Ovary (tissue), 9 donors: Measurements from ENCODE around the gene GMPR2. TPM values are rescaled to one million over a fixed set of nuclear protein-coding genes. Genes with fewer than 3 reads are reported as not detected.

Source experiments
- DNase-seq, 5 donors: peaks; one replicate each; pipeline ENCODE4 v3.0.0-alpha.2; 2019 to 2020
- H3K27ac ChIP-seq, 2 donors: fragments of 200-600 bp; one replicate each; pipeline versions ENCODE4 v1.5.1 to v1.8.0; 2019 to 2022
- H3K27me3 ChIP-seq: fragments of 200-600 bp; one replicate; pipeline ENCODE4 v1.8.0; 2022
- H3K36me3 ChIP-seq: fragments of 200-600 bp; sonication (generic); one replicate; pipeline ENCODE4 v1.5.1; 2019
- H3K4me1 ChIP-seq: one replicate; pipeline ENCODE4 v1.8.1; 2013; ENCODE audit warnings: mild to moderate bottlenecking, moderate library complexity; ENCODE audit not compliant: insufficient read depth
- H3K4me3 ChIP-seq: fragments of 200-600 bp; sonication (generic); one replicate; pipeline ENCODE4 v1.5.1; 2017
- H3K9me3 ChIP-seq, 2 donors: fragments of 200-600 bp in 1 of 2; sonication (generic) in 1 of 2; one replicate each; pipeline versions ENCODE4 v1.5.1 to v1.8.1; 2013 to 2019; ENCODE audit warnings: mild to moderate bottlenecking in 1 of 2, moderate library complexity in 1 of 2
- EP300 ChIP-seq: sonication (generic); formaldehyde crosslinking; IDR thresholded peaks from one replicate; pipeline ENCODE4 v1.6.1; 2017; ENCODE audit warnings: antibody characterized with exemption
- POLR2A ChIP-seq: fragments of 450-650 bp; IDR thresholded peaks from one replicate; pipeline ENCODE4 v1.6.1; 2017; ENCODE audit warnings: antibody characterized with exemption, mild to moderate bottlenecking, moderate library complexity
- WGBS, 3 donors: extraction: QIAGEN DNeasy Blood & Tissue Kit in 1 of 3; methylation state at CpG; one replicate each; pipeline versions ENCODE4 v1.1.5 to v1.1.7; 2013 to 2017; 5-methylcytosine and 5-hydroxymethylcytosine counted together
- intact Hi-C, 4 donors: fragments of 100-400 bp; cut with DNase I; formaldehyde crosslinking; loops; one replicate each; pipeline versions ENCODE4 v1.11.0 to v1.15.1; 2022 to 2023
- polyA plus RNA-seq, 2 donors: library from polyadenylated mRNA; stranded (reverse); fragments of 200-250 nt in 1 of 2; fragments of 350-450 nt in 1 of 2; fragmentation: Illumina TruSeq in 1 of 2; extraction: RNeasy Lipid Tissue Mini Kit (QIAGEN cat#74804) in 1 of 2; gene quantifications; one replicate each; pipeline ENCODE4 v1.2.3, GENCODE V29; 2013 to 2014
- total RNA-seq, 7 donors: library from RNA; depleted of rRNA in 2 of 7; stranded (reverse); fragments of >200 nt in 2 of 7; fragmentation: NEBNext Ultra II Directional in 3 of 7; extraction: Animal tissue kit (Norgen Biotek cat#: 25700) in 3 of 7; gene quantifications; one replicate each; pipeline versions ENCODE4 v1.1.0 to v1.2.4, GENCODE V29; 2016 to 2023
- TF ChIP-seq, protein P1 (sequence below), 3 donors: fragments of 450-650 bp in 2 of 3; fragments of 200-600 bp in 1 of 3; IDR thresholded peaks; one replicate each; pipeline versions ENCODE4 v1.5.1 to v1.8.0; 2016 to 2022; ENCODE audit warnings: antibody characterized with exemption in 3 of 3, mild to moderate bottlenecking in 1 of 3
- donor health status: DM: no; HTN: no; CAD: no; lungs with moderate emphysema.
- donor health status: DM: no; HTN: no; CAD: no.
- donor health status: Bipolar disorder and iron deficiency.
- donor health status: DM: yes; HTN: yes; CAD: no.
- donor health status: DM: no; HTN: no; CAD: no.
- donor health status: DM: yes; HTN: yes; CAD: no.

Gene GMPR2
- total and polyA plus RNA-seq, 9 donors = 46.2 to 85.7 (median 59.4) TPM

DNA sequence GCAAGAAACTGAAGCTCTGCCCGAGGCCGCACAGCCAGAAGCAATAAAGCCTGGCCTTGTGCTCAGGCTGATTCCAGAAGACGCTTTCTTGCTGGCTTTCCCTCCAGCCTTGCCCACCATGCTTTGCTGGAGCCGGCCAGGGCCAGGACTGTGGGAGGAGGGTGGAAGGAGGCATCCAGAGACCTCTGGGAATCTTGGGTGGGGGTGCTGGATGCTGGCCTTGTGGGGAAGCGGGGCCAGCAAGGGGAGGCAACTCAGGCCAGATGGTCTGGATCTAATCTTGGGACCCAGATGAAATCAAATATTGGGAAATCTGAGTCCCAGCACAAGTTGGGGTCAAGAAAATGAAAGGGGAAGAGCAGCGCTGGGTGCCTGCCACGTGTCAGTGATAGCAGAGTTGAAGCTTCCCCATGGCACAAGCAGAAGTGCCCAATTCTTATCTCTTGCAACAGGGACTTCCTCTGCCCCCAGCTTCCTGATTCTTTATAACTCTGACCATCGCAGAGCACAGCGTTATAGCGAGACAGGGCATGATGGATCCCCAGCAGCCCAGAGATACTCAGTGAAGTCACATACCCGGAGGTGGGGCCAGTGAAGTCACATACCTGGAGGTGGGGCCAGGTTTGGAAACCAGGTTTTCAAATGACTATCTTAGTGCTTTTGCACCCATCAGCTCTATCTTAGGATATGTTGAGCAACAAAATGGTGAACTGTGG is 45.0 kb downstream of the GMPR2 start:
- no peaks in the 10 kb centered on the region for H3K4me1 ChIP-seq
- TF ChIP-seq EP300 = no peak
- TF ChIP-seq POLR2A = no peak
- TF ChIP-seq, protein P1, sequence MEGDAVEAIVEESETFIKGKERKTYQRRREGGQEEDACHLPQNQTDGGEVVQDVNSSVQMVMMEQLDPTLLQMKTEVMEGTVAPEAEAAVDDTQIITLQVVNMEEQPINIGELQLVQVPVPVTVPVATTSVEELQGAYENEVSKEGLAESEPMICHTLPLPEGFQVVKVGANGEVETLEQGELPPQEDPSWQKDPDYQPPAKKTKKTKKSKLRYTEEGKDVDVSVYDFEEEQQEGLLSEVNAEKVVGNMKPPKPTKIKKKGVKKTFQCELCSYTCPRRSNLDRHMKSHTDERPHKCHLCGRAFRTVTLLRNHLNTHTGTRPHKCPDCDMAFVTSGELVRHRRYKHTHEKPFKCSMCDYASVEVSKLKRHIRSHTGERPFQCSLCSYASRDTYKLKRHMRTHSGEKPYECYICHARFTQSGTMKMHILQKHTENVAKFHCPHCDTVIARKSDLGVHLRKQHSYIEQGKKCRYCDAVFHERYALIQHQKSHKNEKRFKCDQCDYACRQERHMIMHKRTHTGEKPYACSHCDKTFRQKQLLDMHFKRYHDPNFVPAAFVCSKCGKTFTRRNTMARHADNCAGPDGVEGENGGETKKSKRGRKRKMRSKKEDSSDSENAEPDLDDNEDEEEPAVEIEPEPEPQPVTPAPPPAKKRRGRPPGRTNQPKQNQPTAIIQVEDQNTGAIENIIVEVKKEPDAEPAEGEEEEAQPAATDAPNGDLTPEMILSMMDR (IDR thresholded peaks at IDR 0.05) = no peak
- H3K4me3 ChIP-seq = no peak overlapping the region
- H3K36me3 ChIP-seq = no peaks in the 10 kb centered on the region
- no peaks in the 10 kb centered on the region for H3K27me3 ChIP-seq
- DNase-seq = no peak
- no peaks in the 10 kb centered on the region for H3K9me3 ChIP-seq
- 79 to 86% (median 85%) methylated on average over 11 of the region's 11 CpGs for WGBS, 3 donors
- intact Hi-C loops = no loop called here
- H3K27ac ChIP-seq = no peak overlapping the region

DNA sequence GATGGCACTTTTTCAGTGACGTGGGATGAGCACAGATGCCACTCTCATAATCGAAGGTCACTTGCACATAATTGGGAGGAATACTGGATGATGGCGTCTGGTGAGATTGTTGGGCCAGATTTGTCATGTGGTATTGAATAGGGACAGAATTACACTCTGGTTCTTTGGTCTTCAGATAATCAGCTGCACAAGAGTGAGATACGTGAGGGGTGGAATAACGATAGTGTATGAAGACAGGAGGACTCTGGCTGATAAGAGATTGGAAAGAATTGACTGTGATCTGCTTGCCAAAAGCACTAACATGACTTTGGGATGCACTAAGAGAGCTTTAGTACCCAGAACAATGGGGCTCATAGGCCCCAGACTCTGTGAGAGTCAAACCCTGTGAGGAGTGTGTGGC is 45.7 kb downstream of the GMPR2 start:
- Histone ChIP-seq H3K4me3 (no peak overlapping the region), H3K36me3 (no peaks in the 10 kb centered on the region), H3K4me1 (no peaks in the 10 kb centered on the region), H3K9me3 (no peaks in the 10 kb centered on the region), H3K27me3 (no peaks in the 10 kb centered on the region), H3K27ac (no peak overlapping the region)
- intact Hi-C loops = no loop called here
- DNase-seq = no peak
- 81 to 87% (median 85%) methylated on average over 5 of the region's 5 CpGs for WGBS, 3 donors
- TF ChIP-seq POLR2A = no peak
- TF ChIP-seq, protein P1 (IDR thresholded peaks at IDR 0.05) = no peak
- no peak for TF ChIP-seq EP300

DNA sequence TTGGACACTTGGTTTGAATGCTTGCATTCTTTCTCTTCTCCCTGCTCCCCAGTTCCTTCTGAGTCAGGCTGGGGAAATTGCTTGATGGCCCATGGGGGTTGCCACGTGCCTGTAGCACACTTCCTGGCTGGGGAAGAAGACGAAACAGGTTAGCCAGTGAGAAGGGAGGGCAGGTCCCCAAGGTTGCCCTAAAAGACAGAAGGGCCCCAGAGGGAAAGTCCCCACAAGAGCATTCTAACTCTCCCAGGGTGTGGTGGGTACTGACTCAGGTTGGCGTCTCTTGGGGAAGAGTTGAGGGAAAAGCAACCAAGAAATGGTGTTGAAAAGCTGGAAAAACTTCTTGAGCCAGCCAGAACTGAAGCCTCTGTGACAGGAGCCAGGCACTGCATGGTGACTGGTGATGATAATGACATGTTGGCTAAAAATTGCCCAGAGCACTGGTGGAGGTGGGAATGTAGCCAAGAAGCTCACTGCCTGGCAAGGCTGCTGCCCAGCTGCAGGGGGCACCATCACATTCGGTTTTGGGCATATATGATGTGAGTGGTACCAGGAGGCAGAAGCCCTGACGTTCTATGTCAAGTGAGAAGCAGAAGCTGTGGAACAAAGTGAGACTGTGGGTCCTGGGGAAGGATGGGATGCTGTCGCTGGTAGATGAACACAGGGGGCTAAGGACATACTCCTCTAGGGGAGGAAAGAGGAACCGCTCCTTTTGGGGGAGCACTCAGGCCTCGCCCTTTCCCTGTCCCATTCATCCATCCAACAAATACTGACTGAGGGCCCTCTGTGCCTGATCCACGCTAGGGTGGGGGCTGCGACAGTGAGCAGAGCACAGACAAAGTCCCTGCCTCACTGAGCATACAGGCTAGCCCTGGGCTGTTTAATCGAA is 46.8 kb downstream of the GMPR2 start:
- no peaks in the 10 kb centered on the region for H3K4me1 ChIP-seq

DNA sequence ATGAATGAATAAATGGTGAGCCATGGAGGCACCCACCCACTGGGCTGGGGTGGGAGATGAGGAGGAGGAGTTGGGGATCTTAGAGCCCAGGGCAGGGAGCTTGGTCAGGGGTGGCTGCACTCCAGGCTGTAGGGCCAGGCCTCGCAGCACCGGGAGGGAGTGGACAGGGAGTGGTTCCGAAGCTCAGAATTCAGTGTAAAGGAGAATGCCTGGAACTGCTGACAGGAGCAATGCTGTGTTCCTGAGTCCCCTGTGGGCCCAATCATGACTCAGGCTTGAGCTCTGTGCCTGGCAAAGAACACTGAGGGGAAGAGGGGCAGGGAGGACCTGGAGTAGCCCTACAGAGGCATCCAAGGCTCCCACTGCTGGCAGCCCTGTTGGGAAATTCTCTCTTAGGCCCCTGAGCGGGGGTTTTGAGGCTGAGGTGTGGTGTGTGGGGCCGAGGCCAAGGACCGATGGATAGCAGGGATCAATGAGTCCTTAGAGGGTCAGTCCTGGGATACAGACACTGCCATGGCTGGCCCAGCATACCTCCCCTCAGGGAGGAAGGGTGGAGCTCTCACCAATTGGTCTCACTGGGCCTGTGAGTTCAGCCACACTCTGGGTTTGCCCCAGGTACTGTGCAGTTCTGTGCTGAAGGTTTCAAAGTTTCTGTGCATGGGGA is 48.2 kb downstream of the GMPR2 start:
- 84 to 90% (median 88%) methylated on average over 6 of the region's 6 CpGs for WGBS, 3 donors
- Histone ChIP-seq H3K4me1 (no peaks in the 10 kb centered on the region), H3K27ac (no peak overlapping the region), H3K27me3 (no peaks in the 10 kb centered on the region), H3K4me3 (no peak overlapping the region), H3K9me3 (no peaks in the 10 kb centered on the region), H3K36me3 (no peaks in the 10 kb centered on the region)
- DNase-seq = no peak
- intact Hi-C loops = no loop called here
- TF ChIP-seq, protein P1 (IDR thresholded peaks at IDR 0.05) = no peak
- no peak for TF ChIP-seq POLR2A
- TF ChIP-seq EP300 = no peak

More for the DNA sequence above, 46.8 kb downstream of the GMPR2 start:
- intact Hi-C loops = no loop called here
- TF ChIP-seq, protein P1 (IDR thresholded peaks at IDR 0.05) = no peak
- TF ChIP-seq EP300 (no peak), POLR2A (no peak)
- no peaks in the 10 kb centered on the region for H3K36me3 ChIP-seq
- H3K9me3 ChIP-seq = no peaks in the 10 kb centered on the region
- H3K4me3 ChIP-seq = no peak overlapping the region
- 79 to 85% (median 84%) methylated on average over 11 of the region's 11 CpGs for WGBS, 3 donors
- DNase-seq = no peak
- H3K27me3 ChIP-seq = no peaks in the 10 kb centered on the region
- H3K27ac ChIP-seq = no peak overlapping the region
